Measurements from ENCODE around the gene PSTPIP1.

DNA sequence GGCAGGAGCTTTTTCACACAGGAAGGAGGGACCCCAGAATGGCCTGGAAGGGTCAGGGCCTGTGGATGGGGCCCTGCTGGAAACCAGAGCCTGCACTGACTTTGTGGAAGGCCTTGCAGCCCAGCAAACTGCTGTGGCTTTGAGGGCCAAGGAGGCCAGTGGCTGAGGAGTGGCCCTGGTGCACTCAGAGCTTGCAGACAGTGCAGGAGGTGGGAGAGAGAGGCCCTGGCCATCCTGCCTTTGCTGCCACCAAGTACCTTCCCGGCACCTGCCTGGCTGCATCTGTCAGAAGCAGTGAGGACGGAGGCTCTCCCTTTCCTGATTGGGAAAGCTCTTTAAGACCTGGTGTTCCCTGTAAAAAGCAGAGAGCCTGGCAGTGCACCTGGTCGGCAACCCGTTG, 6.4 kb downstream of the PSTPIP1 start:
- TF ChIP-seq, protein P1, sequence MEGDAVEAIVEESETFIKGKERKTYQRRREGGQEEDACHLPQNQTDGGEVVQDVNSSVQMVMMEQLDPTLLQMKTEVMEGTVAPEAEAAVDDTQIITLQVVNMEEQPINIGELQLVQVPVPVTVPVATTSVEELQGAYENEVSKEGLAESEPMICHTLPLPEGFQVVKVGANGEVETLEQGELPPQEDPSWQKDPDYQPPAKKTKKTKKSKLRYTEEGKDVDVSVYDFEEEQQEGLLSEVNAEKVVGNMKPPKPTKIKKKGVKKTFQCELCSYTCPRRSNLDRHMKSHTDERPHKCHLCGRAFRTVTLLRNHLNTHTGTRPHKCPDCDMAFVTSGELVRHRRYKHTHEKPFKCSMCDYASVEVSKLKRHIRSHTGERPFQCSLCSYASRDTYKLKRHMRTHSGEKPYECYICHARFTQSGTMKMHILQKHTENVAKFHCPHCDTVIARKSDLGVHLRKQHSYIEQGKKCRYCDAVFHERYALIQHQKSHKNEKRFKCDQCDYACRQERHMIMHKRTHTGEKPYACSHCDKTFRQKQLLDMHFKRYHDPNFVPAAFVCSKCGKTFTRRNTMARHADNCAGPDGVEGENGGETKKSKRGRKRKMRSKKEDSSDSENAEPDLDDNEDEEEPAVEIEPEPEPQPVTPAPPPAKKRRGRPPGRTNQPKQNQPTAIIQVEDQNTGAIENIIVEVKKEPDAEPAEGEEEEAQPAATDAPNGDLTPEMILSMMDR (IDR thresholded peaks at IDR 0.05), result no peak
- TF ChIP-seq POLR2A (IDR thresholded peaks at IDR 0.05), result no peak
